Measurements from ENCODE around the gene CACFD1. TPM values are rescaled to one million over a fixed set of nuclear protein-coding genes. Genes with fewer than 3 reads are reported as not detected.

Gene CACFD1
- total and polyA plus RNA-seq, 2 donors (not counting 3 experiments of a cell fraction or from before 2014, with no cell fraction given), result 9.7 to 11.5 TPM

DNA sequence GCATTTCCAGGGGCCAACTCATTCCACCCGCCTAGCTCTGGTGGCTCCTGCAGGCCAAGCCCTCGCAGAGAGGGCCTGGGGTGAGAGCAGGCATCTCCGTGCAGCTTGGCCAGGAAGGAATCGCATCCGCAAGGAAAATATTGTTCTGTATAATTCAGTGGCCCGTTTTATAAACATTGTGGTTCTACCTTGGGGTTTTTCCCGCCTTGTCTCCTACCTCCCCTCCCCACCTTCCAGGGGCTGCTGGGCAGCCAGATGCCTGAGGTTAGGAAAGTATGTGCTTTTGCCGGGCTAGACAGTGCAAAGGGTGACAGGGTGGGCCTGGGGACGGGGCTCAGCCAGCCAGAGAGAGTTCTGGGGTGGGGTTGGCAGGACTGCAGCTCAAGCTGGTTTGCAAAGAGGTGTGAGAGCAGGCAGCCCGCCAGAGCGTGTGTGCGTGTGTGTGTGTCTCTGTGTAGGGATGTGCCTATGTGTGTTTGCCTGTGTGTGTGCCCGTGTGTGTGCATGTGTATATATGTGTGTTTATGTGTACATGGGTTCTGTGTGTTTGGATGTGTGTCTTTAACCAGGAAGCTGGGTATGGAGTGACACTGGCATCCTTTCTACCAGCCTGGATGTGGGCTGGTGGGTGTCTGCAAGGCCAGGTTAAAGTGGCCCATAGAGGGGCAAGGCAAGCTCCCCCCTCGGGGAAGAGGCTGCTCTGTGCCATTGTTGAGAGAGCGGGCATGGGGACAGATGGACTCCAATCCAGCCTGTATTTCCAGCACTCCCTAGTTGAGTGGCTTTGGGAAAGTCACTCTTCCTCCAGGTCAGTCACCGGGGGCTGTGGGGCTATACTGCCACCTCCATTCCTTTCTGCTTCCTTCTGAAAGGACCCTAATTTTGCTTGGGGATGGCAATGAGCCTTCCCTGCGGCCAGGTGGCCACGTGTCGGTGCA, 29.7 kb downstream of the CACFD1 start:
- ChIA-PET CTCF (interaction anchor here (0.8 to 2.2 kb wide), 4 partner anchors 9 to 467 kb away, joined by 3 to 9 read pairs (median 3); partner anchors contain the start of gene SLC2A6), POLR2A (no interaction called here)
- dilution Hi-C loops (cut with MboI; ENCODE audit: extremely low pct_ligation_motif_present, low sequenced_read_pairs), result no loop called here
- H3K9ac ChIP-seq (replicated peaks; ENCODE audit: extremely low read depth, insufficient read depth, low read length), result no peak overlapping the region
- H3K79me2 ChIP-seq (ENCODE audit: control insufficient read depth, insufficient read depth, low read length), result no peaks in the 10 kb centered on the region
- no peak overlapping the region for H3K4me2 ChIP-seq (ENCODE audit: insufficient read depth, low read length)
- H3K9me3 ChIP-seq (replicated peaks; ENCODE audit: control insufficient read depth, insufficient read depth, low read length), result no peaks in the 10 kb centered on the region
- no peaks in the 10 kb centered on the region for H3K36me3 ChIP-seq (ENCODE audit: control insufficient read depth in 2 of 2, extremely low read depth in 1 of 2, insufficient read depth in 2 of 2, low read length in 2 of 2)
- no peaks in the 10 kb centered on the region for H3K4me1 ChIP-seq (ENCODE audit: control insufficient read depth, extremely low read depth, insufficient read depth, low read length)
- no peaks in the 10 kb centered on the region for H3K9me1 ChIP-seq (replicated peaks; ENCODE audit: control insufficient read depth, extremely low read depth, insufficient read depth, low read length)
- TF ChIP-seq MYC (IDR thresholded peaks at IDR 0.05; ENCODE audit: low read depth, low read length), result no peak
- no peak for TF ChIP-seq JUN (IDR thresholded peaks at IDR 0.05; ENCODE audit: borderline replicate concordance, insufficient read depth, insufficient read length, low read depth)
- no peak for TF ChIP-seq GATA2 (IDR thresholded peaks at IDR 0.05; ENCODE audit: insufficient read depth, insufficient read length, low read depth, low read length)
- TF ChIP-seq, protein P1, sequence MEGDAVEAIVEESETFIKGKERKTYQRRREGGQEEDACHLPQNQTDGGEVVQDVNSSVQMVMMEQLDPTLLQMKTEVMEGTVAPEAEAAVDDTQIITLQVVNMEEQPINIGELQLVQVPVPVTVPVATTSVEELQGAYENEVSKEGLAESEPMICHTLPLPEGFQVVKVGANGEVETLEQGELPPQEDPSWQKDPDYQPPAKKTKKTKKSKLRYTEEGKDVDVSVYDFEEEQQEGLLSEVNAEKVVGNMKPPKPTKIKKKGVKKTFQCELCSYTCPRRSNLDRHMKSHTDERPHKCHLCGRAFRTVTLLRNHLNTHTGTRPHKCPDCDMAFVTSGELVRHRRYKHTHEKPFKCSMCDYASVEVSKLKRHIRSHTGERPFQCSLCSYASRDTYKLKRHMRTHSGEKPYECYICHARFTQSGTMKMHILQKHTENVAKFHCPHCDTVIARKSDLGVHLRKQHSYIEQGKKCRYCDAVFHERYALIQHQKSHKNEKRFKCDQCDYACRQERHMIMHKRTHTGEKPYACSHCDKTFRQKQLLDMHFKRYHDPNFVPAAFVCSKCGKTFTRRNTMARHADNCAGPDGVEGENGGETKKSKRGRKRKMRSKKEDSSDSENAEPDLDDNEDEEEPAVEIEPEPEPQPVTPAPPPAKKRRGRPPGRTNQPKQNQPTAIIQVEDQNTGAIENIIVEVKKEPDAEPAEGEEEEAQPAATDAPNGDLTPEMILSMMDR (IDR thresholded peaks at IDR 0.05; ENCODE audit: extremely low read depth in 1 of 2, insufficient read depth in 1 of 2, low read depth in 1 of 2, low read length in 2 of 2), result no peak
- TF ChIP-seq EZH2 (IDR thresholded peaks at IDR 0.05; ENCODE audit: borderline replicate concordance, low read depth, low read length, severe bottlenecking), result no peak
- H4K20me1 ChIP-seq (replicated peaks; ENCODE audit: control insufficient read depth, extremely low read depth, insufficient read depth, low read length), result no peaks in the 10 kb centered on the region
- DNase-seq (ENCODE audit: low read depth, low spot score) (no peak), FAIRE-seq (no peak)
- intact Hi-C loops (cut with micrococcal nuclease), result no loop called here
- H3K4me3 ChIP-seq (replicated peaks in 1 of 3; ENCODE audit: insufficient read depth in 1 of 3, low read depth in 1 of 3, low read length in 3 of 3), result no peak overlapping the region
- no peaks in the 10 kb centered on the region for H3K27me3 ChIP-seq (ENCODE audit: control insufficient read depth in 2 of 2, insufficient read depth in 2 of 2, low read length in 2 of 2)
- H2AFZ ChIP-seq (ENCODE audit: low read depth, low read length), result no peak overlapping the region
- no TSS peak for BruUV-seq (replicated peaks)
- no peak overlapping the region for H3K27ac ChIP-seq (ENCODE audit: insufficient read depth, low read depth, low read length)

Measured in endothelial cell of umbilical vein (primary cell).